HG03439 (cell line): ENCODE data around the gene CHCT1.
"Not testable (repeated sequence)": the region's sequence is repeated elsewhere in the genome, so short reads cannot be mapped to it uniquely, and the experiment has no call there.

Source experiments
- ATAC-seq: cut with Tn5 transposase; IDR thresholded peaks from one replicate; pipeline ENCODE4 v1.9.1; 2021; ENCODE audit warnings: mild to moderate bottlenecking, moderate library complexity; ENCODE audit not compliant: unreplicated experiment

CHCT1 gene

DNA sequence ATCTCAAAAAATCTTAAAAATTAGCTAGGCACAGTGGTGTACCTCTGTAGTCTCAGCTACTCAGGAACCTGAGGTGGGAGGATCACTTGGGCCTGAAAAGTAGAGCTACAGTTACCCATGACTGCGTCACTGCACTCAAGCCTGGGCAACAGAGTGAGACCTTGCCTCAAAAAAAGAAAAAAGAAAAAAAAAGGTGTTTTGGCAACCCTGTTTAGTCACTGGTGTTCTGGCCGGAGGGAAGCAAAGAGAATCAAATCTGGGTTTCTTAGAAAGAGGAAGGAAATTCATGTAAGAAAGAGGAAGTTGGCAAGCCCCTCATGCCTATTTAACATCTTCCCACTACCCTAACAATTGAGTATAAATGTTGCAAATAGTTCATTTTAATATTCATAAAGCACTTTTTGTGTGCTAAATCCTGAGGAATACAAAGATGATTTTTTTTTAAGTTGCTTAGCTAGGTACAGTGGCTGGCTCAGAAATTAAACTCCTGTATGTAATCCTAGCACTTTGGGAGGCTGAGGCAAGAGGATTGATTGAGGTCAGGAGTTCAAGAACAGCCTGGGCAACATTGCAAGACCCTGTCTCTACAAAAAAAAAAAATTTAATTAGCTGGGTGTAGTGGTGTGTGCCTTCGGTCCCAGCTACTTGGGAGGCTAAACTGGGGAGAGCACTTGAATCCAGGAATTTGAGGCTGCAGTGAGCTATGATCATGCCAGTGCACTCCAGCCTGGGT is 23.9 kb upstream of the CHCT1 start:
- ATAC-seq: no peak

DNA sequence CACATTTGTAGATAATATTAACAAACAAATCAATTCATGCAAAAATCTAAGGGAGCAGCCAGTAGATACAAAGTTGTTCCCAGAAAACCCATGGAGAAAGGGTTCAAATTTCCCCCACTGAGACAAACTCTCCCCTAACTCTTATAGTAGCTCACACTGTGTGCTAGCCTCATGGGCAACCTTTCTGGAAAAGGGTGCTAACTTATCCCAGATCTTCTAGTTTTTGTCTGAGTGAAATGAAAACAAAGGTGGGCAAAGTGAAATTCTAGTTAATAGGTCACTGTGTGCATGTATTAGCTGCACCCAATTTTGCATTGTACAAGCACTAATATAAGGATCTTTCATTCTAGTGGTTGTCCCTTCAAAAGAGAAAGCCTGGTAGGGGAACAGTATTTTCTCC is 20.5 kb upstream of the CHCT1 start:
- ATAC-seq: no peak

DNA sequence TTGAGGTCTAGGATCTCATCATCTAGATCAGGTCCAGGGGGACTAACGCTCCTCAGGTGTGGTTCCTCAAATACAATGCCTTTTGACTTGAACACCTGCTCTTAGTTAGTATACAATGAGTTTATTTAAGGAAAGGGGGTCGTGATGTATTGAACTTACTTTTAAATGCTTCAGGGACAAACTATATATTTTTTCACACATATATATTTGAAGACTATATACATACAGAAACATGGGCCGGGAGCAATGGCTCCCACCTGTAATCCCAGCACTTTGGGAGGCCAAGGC is 18.8 kb upstream of the CHCT1 start:
- no peak for ATAC-seq

DNA sequence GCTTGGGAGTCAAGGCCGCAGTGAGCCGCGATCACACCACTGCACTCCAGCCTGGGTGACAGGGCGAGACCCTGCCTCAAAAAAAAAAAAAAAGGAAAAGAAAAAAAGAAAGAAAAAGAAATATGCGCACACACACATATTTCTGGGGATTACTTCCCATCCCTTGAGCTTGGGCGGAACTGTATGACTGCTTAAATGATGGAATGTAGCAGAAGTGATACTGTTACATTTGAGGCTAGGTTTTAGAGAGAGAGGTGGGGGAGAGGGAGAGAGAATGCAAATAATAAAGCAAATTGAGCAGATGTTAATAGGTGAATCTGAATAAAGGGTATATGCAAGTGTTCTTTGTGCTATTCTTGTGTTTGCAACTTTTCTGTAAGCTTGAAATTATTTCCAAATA is 18.3 kb upstream of the CHCT1 start:
- no peak for ATAC-seq

DNA sequence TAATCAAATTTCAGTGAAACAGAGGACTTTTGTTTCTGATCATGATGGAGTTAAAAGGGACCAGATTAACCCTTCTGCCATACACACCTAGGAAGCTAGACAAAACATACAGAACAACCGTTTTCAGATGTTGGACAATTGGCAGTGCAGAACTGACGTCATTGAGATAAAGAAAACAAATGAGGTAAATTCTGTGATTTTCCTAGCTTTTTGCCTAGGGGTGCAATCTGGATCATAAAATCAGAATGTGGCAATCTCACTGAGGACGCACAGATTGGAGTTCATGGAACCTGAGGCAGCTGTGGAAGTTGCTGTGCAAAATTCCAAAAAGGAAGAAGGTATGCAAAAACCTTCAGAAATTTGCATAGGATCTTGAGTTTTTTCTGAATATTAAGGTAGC is 15.4 kb upstream of the CHCT1 start:
- ATAC-seq: no peak

DNA sequence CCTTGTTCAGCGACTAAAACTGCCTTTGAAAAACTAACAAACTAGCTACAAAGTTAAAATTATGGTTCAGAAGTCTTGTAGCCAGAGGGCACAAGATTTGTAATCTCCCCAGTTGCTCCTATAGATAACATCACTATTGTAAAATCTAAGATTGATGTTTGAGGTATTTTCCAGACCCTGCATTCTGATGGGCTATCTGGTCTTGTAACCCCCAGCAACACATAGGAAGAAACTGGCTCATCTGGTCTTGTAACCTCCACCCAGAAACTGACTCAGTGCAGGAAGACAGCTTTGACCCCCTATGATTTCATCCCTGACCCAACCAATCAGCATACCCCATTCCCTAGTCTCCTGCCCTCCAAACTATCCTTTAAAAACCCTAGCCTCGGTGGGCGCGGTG is 12.3 kb upstream of the CHCT1 start:
- no peak for ATAC-seq

DNA sequence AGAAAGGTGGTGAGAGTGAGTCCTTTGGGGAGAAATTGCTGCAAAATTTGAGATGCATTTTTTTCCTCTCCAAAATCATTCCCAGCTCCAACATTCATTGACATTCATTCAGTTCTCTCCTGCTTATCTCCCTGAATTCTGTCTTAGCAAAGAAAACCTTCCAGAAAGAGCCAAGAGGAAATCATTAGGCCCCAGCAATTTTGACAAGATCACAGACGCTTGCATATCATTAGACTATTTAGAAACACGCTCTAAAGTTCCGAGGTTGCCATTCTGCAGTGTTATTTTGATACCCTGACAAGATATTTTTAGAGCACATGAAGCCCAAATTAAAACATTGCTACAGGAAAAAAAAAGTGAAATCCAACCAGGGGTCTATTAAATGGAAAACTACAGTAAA is 9.6 kb upstream of the CHCT1 start:
- no peak for ATAC-seq

DNA sequence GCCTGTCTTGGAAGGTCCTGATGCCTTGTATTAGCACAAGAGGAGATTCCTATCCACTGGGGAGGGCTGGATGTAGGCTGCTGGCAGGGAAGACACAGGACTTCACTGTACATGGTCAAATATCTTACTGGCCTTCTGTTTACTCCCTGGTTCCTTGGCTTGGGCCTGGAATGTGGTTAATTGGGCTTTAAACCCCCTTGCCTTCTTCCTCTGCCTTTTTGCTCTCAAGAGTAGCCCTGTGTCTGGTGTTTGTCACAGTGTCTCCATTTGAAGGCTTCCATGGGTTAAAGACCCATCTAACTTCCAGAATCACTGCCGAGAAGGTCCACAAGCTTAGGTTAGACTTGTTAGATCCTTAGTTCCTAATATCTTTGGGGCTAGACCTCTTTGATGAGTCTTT is 7.1 kb upstream of the CHCT1 start:
- no peak for ATAC-seq

DNA sequence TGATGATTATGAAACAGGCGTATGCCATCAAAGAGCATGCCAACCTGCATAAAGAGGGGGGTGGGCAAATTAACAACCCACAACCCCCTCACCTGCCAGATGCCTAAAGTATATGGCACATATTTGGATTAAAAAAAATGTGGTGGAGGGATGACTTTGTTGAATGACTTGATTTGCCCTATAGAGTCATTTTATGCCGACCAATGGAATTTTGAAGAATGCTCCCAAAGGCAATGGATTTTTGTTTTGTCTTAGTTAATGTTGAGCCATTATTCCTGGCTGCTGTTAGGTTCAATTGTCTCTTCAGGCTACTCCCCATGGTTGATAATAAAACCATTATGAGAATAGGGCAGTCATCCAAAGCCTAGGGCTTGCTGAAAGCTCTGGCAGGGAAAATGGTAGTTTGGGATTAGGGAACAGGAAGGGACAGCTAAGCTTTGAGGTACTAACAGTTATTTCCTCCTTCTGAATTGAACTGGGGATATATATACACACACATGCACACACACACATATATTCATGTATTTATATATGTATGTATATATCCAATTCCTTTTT is 5.8 kb upstream of the CHCT1 start:
- ATAC-seq: no peak

DNA sequence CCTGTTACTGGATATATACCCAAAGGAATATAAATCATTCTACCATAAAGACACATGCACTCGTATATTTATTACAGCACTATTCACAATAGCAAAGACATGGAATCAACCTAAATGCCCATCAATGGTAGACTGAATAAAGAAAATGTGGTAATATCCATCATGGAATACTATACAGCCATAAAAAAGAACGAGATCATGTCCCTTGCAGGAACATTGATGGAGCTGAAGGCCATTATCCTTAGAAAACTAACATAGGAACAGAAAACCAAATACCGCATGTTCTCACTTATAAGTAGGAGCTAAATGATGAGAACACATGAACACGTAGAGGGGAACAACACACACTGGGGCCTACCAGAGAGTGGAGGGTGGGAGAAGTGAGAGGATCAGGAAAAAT is 3.3 kb upstream of the CHCT1 start:
- not testable (repeated sequence) for ATAC-seq

DNA sequence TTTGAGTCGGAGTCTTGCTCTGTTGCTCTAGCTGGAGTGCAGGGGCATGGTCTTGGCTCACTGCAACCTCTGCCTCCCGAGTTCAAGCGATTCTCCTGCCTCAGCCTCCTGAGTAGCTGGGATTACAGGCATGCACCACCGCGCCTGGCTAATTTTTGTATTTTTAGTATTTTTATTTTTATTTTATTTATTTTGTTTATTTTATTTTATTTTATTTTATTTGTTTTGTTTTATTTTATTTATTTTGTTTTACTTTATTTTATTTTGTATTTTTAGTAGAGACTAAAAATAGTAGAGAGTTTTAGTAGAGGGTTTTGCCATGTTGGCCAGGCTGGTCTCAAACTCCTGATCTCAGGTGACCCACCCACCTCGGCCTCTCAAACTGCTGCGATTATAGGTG is 2.4 kb upstream of the CHCT1 start:
- not testable (repeated sequence) for ATAC-seq

DNA sequence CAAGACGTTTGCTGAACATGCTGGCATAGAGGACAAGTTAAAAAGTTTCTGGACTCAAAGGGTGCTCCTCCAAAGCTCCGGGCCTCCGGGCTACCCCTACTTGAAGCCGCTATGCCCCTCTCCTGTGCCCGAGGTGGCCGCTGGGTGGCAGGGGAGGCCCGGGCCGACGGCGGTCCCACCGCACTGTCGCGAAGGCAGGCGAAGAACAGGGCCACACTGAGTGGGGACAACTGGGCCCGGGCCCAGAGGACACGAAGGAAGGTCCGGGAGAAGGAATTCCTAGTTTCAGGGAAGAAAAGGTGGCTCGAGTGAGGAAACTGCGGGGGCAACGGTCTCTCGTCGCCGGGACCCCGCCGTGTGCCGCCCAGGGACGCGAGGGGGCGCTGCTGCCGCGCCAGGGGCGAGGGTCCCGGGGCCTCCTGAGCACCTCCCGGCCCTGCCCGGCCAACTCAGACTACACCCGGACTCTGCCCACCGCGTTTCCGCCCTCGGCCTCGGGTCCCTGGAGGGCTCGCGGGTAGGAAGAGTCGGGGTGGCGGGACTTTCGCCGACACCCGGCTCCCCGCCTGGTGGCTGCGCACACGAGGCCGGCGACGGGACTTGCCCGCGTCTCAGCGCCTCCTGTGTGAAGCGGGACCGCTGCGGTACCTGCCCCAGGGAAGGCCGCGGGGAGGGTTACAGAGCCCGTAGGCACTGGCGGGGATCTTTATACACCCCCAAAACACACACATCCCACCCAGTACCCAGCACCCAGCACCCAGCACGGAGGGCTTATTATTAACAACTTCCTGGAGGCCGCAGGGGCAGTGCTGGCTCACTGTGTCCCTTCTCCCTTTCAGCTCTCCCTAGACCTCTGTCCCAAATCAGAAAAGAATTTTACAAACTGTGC is 772 bp upstream of the CHCT1 start:
- peak; percentile 88 for ATAC-seq

DNA sequence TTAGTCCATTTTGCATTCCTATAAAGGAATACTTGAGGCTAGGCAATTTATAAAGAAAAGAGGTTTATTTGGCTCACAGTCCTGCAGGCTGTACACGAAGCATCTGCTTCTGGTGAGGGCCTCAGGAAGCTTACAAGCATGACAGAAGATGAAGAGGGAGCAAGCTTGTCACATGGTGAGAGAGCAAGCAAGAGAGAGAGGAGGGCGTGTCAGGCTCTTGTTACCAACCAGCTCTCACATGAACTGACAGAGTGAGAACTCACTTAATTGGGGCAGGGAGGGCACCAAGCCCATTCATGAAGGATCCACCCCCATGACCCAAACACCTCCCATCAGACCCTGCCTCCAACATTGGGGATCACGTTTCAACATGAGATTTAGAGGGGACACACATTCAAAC is 1.6 kb downstream of the CHCT1 start:
- ATAC-seq: no peak

DNA sequence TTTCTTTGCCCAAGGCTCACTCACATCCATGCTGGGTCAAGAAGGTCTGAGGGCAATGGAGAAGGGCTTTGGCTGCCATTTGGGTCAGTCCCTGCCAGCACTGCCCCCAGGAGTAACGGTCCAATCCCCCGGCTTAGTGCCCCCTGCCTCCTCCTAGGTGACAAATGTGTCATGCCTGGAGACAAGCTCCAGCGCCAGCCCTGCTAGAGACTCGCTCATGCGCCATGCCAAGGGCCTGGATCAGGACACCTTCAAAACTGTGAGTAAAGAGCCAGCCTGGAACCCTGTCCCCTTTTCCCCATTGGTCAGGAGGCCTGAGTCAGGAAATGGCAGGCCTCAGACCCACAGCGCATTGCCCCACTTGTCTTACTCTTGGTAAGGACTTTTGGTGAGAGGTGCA is 3.3 kb downstream of the CHCT1 start:
- ATAC-seq: no peak

DNA sequence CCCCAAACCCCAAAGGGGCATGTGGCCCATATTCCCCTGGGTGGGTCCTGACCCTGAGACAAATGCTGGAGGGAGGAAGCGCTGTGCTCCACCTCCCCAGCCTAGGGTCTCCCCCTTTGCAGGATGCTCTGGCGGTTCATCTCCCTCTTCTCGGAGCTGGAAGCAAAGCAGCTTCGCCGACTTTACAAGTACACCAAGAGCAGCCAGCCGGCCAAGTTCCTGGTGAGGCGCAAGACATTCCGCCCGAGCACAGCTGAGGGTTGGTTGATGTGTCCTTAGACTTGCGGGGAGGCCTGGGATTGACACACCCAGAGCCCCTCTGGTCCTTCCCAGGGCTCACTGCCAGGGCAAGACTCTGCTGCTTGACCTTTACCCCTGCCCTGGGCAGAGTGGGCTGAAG is 4.3 kb downstream of the CHCT1 start:
- no peak for ATAC-seq

DNA sequence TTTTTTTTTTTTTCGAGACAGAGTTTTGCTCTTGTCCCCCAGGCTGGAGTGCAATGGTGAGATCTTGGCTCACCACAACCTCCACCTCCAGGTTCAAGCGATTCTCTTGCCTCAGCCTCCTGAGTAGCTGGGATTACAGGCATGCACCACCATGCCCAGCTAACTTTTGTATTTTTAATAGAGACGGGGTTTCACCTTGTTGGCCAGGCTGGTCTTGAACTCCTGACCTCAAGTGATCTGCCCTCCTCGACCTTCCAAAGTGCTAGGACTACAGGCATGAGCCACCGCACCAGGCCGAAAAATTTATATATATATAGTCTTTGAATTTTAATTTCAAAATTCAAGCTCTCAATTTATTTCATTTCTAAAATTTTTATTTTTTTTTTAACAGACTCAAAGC is 6.2 kb downstream of the CHCT1 start:
- not testable (repeated sequence) for ATAC-seq

DNA sequence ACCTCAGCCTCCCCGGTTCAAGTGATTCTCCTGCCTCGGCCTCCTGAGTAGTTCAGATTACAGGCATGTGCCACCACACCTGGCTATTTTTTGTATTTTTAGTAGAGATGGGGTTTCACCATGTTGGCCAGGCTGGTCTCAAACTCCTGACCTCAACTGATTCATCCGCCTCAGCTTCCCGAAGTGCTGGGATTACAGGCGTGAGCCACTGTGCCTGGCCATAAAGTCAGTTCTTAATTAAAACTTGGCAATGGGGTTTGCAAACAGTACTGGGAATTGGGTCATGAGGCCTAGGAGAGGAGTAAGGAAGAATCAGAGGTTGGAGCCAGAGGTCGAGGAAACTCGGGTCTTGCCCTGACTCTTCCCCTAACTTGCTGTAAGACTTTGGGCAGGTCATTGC is 8.3 kb downstream of the CHCT1 start:
- not testable (repeated sequence) for ATAC-seq

DNA sequence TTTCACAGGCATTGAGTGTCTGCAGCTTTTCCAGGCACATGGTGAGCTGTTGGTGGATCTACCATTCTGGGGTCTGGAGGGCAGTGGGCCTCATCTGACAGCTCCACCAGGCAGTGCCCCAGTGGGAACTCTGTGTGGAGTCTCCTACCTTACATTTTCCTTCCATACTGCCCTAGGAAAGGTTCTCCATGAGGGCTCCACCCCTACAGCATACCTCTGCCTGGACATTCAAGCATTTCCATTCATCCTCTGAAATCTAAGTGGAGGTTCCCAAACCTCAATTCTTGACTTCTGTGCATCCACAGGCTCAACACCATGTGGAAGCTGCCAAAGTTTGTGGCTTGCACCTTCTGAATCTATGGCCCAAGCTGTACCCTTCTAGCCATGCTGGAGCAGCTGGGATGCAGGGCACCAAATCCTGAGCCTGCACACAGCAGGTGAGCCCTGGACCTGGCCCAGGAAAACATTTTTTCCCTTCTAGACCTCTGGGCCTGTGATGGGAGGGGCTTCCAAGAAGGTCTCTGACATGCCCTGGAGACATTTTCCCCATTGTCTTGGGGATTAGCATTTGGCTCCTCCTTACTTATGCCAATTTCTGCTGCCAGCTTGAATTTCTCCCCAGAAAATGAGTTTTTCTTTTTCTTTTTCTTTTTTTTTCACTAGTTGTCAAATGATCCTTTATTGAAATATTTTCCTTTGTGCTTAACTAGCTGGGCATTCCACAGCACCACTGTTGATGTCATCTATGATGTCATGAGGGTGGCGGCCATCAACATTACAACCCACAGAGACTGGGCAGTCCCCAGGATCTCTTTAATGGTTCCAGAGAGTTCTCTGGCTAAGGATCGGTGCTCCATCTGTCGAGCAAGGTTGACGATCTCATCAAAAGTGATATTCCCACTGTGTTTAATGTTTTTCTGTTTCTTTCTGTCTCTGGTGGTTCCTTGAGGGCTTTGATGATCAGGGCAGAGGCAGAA is 11.0 kb downstream of the CHCT1 start:
- ATAC-seq: not testable (repeated sequence)

DNA sequence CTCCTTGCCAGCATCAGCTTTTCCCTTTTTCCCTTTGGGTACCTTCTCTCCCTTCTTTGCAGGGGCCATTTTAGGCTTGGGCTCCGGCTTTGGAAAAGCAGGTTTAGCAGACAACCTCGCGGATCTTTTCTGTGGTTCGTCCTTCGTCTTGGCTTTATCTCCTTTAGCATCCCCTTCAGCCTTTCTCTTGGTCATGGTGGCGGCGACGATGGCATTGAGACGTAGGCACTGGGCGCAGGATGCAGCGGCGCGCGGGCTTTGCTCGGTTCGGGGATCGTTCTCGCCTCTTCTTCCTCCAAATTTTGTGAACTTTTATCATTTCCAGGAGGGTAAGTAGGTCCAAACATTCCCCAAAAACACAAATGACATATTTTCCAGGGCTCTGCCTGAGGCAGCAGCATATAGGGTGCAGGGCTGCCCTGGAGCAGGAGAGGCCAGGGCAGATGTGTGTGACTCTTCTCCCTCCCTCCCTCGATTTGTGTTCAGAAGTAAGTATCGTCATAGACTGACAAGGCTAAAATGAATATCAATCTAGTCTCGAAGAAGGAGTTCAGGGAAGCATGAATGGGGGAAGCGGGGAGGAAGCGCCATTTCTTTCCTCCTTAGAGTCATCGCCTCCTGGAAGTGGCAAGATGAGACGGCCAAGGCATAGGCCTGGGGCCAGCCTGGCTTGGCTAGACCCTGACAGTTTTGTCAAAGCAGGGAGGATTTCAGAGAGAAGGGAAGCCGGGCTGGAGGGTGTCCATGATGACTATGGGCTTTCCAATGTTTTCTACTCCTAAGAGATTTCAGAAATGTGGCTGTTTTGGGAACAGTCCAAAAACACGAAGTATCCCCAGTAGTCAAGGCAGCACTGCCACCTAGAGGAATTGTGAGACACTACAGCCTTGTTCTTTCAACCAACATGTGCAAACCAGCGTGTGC is 13.2 kb downstream of the CHCT1 start:
- ATAC-seq: no peak

DNA sequence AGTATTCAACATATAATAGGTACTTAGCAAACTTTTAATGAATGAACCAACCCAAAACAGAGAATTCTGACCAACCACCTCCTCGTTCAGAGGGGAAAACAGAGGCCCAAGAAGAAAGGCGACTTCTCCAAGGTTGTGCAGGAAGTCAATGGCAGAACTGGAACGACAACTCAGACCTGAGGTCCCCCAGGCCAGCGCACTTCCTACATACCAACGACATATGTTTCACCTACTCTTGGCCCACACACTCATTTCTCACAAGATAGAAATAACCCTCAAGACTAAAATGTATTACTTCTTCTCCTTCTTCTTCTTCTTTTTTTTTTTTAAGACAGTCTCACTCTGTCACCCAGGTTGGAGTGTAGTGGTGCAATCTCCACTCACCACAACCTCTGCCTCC is 14.4 kb downstream of the CHCT1 start:
- no peak for ATAC-seq
